Measurements from ENCODE around the gene RASSF8.

RASSF8 gene

DNA sequence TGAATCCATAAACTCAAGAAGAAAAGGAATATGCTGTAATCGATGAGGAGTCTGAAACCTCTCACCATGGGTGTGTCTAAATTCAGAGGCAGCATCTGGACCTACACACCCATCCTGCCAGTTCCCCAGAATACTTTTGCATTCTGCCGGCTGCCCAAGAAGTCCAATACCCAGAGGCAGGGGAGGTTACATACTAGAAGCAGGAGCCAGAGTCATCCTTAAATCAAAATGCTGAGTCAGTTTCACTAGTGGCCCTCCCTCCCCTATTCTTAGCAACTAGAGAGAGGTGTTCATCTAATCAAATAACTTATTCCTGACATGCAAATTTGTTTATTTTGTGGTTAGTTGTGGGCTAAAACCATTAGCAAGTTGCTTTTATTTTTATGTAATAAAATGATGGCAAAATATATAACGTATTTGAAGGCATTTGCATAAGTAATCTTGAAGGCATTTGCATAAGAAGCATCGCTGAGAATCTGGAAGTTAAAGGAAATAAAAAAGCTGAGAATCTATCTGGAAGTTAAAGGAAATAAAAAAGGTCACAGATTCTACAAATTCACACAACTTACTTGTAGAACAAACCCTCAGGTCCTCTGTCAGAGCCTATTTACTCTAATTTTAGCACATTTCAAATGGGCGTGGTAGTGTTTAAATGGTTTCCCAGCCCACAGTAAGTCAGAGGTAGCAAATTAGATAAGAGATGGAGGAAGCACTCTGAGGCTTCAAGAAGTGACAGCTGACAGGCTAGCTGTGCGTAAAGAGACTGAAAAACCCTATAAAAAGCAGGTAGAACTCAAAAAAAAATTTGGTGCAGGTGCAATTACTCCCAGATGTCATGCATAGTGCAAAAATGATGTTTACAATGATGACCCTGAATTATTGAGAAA is 158.6 kb downstream of the RASSF8 start:
- no peak for DNase-seq (ENCODE audit: low read depth)
- H3K4me3 ChIP-seq (ENCODE audit: low read length): no peak overlapping the region
- TF ChIP-seq, protein P1, sequence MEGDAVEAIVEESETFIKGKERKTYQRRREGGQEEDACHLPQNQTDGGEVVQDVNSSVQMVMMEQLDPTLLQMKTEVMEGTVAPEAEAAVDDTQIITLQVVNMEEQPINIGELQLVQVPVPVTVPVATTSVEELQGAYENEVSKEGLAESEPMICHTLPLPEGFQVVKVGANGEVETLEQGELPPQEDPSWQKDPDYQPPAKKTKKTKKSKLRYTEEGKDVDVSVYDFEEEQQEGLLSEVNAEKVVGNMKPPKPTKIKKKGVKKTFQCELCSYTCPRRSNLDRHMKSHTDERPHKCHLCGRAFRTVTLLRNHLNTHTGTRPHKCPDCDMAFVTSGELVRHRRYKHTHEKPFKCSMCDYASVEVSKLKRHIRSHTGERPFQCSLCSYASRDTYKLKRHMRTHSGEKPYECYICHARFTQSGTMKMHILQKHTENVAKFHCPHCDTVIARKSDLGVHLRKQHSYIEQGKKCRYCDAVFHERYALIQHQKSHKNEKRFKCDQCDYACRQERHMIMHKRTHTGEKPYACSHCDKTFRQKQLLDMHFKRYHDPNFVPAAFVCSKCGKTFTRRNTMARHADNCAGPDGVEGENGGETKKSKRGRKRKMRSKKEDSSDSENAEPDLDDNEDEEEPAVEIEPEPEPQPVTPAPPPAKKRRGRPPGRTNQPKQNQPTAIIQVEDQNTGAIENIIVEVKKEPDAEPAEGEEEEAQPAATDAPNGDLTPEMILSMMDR (conservative IDR thresholded peaks at IDR 0.05; ENCODE audit: low read depth, low read length): no peak

GRCh38 chr12:26118308-26118707 is 159.8 kb downstream of the RASSF8 start:
- H3K4me3 ChIP-seq (ENCODE audit: low read length): no peak overlapping the region
- TF ChIP-seq, protein P1 (conservative IDR thresholded peaks at IDR 0.05; ENCODE audit: low read depth, low read length): no peak
- no peak for DNase-seq (ENCODE audit: low read depth)

DNA sequence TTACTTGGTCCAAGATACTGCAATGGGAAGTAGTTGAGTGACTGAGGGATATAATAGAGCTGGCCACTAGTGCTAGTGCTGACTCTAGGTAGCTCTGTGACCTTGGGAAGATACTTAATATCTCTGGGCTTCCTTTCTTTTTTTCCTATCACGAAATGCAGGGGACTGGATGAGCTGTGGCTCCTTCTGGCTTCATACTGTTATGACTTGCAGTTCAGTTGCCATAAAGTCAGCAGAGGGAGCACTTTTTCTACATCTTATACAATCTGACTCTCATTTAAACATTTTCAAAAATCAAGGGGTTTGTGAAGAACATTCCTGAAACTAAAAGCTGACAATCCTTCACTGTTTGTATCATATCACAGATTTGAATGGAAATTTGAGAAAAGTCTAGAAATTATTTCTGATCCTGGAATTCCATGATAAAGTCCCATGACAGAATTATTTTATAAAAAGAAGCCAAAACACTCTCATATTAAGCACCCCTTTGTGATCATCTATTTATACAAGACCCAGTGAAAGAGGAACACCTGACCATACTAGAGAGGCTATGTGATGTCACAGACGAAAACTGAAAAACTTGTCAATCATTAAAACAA is 161.0 kb downstream of the RASSF8 start:
- no peak for DNase-seq (ENCODE audit: low read depth)
- H3K4me3 ChIP-seq (ENCODE audit: low read length): peak overlapping the region; percentile 57
- TF ChIP-seq, protein P1 (conservative IDR thresholded peaks at IDR 0.05; ENCODE audit: low read depth, low read length): peak; percentile 59

DNA sequence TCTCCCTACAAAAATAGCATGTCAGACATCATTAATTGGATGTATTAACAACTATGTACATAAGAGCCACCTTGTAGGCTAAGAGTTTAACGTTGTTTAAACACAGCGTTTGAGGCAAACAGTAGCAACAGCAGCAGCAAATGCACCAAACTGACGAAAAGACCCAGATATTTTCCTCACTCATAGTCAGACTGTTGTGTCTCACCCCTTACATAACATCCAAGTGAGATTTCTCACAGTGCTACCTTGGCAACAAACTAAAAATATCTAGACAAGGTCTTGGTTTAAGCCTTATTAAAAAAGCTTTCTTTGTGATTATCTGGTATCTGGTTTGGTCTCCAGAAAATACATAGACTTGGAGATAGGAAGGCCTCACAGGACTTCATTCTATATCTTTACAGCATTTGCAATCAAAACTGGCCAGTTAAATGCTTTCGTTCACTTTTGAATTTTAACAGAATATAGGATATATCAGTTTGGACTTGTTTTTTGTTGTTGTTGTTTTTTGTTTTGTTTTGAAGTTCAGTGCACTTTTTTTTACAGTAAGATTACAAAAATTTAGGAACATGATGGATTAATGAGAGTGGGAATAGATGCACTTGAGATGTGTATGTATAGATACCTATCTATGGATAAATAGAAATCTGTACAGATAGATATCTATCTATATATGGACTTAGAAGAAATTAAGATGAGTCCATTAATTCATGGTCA is 162.2 kb downstream of the RASSF8 start:
- TF ChIP-seq, protein P1 (conservative IDR thresholded peaks at IDR 0.05; ENCODE audit: low read depth, low read length): no peak
- peak overlapping the region; percentile 57 for H3K4me3 ChIP-seq (ENCODE audit: low read length)
- no peak for DNase-seq (ENCODE audit: low read depth)

GRCh38 chr12:26121323-26122060 is 163.0 kb downstream of the RASSF8 start:
- no peak for DNase-seq (ENCODE audit: low read depth)
- TF ChIP-seq, protein P1 (conservative IDR thresholded peaks at IDR 0.05; ENCODE audit: low read depth, low read length): no peak
- H3K4me3 ChIP-seq (ENCODE audit: low read length): peak overlapping the region; percentile 57

- DNase-seq (ENCODE audit: low read depth): no peak
- TF ChIP-seq, protein P1 (conservative IDR thresholded peaks at IDR 0.05; ENCODE audit: low read depth, low read length): no peak
- H3K4me3 ChIP-seq (ENCODE audit: low read length): peak overlapping the region; percentile 57
Measured at GRCh38 chr12:26122061-26122680, 163.7 kb downstream of the RASSF8 start.

All from retinal pigment epithelial cell (primary cell).